Suprapubic skin (tissue), 4 donors: Measurements from ENCODE around the gene MTFR1L.

Experiments
- CTCF ChIP-seq, 2 donors: fragments of 200-600 bp in 1 of 2; fragments of 450-650 bp in 1 of 2; sonication (generic) in 1 of 2; IDR thresholded peaks; one replicate each; pipeline ENCODE4 v1.5.1; 2016 to 2019; ENCODE audit warnings: antibody characterized with exemption in 2 of 2, mild to moderate bottlenecking in 1 of 2, moderate library complexity in 1 of 2
- EP300 ChIP-seq: sonication (generic); formaldehyde crosslinking; IDR thresholded peaks from one replicate; pipeline ENCODE4 v1.6.1; 2017; ENCODE audit warnings: antibody characterized with exemption
- POLR2A ChIP-seq, 2 donors: fragments of 450-650 bp; IDR thresholded peaks; one replicate each; pipeline ENCODE4 v1.6.1; 2017; ENCODE audit warnings: antibody characterized with exemption in 2 of 2, mild to moderate bottlenecking in 2 of 2, moderate library complexity in 2 of 2
- POLR2AphosphoS5 ChIP-seq, 3 donors: sonication (generic); formaldehyde crosslinking; IDR thresholded peaks; one replicate each; pipeline ENCODE4 v1.6.1; 2017; ENCODE audit warnings: antibody characterized with exemption in 3 of 3

GRCh38 chr1:25874209-25874608 is 54.5 kb downstream of the MTFR1L start:
- TF ChIP-seq CTCF (IDR thresholded peaks at IDR 0.05) (no peak), POLR2A (IDR thresholded peaks at IDR 0.05) (no peak), POLR2AphosphoS5 (IDR thresholded peaks at IDR 0.05) (no peak), EP300 (no peak)
